ENCODE results near the gene IRAK3. TPM values are rescaled to one million over a fixed set of nuclear protein-coding genes. Genes with fewer than 3 reads are reported as not detected.

The IRAK3 gene
- total and polyA plus RNA-seq, 8 donors: 0.55 to 5.3 (median 1.3) TPM

DNA sequence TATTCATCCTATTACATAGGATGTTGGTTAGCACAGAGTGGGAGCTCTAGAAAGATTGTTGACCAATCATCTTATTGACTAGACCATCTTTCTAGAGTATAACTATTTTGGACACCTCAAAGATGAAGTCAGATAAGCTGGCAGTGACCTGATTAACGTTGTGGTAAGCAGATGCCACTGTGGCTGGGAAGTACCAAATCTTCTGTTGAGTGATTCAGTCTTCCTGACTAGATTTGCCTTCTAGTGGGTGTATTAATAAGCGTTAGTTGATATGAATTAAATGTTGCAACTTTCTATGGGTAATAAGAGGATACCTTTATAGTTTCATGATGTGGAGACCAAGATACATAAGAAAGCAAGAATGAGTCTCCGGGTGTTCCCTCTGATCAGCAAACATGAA, 62.0 kb downstream of the IRAK3 start:
- no peak for ATAC-seq
- no peak overlapping the region for H3K4me3 ChIP-seq
- intact Hi-C loops (cut with DNase I): no loop called here
- no peak for FAIRE-seq
- no peaks in the 10 kb centered on the region for H3K36me3 ChIP-seq
- TF ChIP-seq, protein P1, sequence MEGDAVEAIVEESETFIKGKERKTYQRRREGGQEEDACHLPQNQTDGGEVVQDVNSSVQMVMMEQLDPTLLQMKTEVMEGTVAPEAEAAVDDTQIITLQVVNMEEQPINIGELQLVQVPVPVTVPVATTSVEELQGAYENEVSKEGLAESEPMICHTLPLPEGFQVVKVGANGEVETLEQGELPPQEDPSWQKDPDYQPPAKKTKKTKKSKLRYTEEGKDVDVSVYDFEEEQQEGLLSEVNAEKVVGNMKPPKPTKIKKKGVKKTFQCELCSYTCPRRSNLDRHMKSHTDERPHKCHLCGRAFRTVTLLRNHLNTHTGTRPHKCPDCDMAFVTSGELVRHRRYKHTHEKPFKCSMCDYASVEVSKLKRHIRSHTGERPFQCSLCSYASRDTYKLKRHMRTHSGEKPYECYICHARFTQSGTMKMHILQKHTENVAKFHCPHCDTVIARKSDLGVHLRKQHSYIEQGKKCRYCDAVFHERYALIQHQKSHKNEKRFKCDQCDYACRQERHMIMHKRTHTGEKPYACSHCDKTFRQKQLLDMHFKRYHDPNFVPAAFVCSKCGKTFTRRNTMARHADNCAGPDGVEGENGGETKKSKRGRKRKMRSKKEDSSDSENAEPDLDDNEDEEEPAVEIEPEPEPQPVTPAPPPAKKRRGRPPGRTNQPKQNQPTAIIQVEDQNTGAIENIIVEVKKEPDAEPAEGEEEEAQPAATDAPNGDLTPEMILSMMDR (IDR thresholded peaks at IDR 0.05): no peak
- DNase-seq: no peak
- 65 to 66% methylated on average over 3 of the region's 3 CpGs for WGBS, 2 donors
- no peaks in the 10 kb centered on the region for H3K9me3 ChIP-seq
- no peaks in the 10 kb centered on the region for H3K27me3 ChIP-seq
- no peak overlapping the region for H3K27ac ChIP-seq
- H3K4me1 ChIP-seq: no peaks in the 10 kb centered on the region

DNA sequence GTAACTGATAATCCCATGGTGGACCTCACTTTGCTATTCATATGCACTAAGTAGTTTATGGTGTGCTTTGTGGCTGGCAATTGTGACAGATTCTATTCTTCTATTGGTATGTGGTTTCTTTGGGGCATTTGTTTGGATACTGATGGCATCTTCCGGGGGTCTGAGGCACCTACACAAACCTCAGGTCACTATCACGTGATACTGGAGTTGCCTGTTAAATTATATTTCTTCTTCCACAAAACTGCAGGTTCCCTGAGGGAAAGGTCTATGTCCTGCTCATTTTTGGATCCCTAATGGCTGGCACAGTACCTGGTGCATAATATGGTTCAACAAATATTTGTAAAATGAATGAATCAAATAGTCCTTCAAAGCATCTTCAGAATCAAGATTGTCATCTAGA, 63.8 kb downstream of the IRAK3 start:
- no peak for FAIRE-seq
- TF ChIP-seq, protein P1 (IDR thresholded peaks at IDR 0.05): no peak
- no peak overlapping the region for H3K27ac ChIP-seq
- no peaks in the 10 kb centered on the region for H3K27me3 ChIP-seq
- no peaks in the 10 kb centered on the region for H3K9me3 ChIP-seq
- WGBS, 2 donors: 58 to 70% methylated on average over 2 of the region's 2 CpGs
- no peaks in the 10 kb centered on the region for H3K4me1 ChIP-seq
- H3K4me3 ChIP-seq: no peak overlapping the region
- no peak for ATAC-seq
- intact Hi-C loops (cut with DNase I): no loop called here
- DNase-seq: no peak
- no peaks in the 10 kb centered on the region for H3K36me3 ChIP-seq

DNA sequence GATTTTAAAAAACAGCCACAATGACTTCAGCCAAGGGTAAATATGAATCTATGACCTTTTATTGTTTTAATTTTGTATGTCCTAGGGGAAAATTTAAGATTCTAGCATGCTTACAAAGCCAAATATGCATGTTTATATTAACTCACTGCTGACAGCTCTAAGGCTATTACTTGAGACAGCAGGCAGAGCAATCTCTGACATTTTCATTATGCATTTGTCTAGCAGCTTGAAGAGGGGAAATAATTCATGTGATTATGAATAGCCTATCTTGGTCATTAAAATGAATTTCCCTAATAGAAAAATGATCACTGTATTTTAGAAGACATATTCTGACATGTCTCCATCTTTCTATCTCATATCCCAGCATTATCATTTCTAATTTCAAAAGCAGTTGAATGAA, 66.7 kb downstream of the IRAK3 start:
- TF ChIP-seq, protein P1 (IDR thresholded peaks at IDR 0.05): no peak
- ATAC-seq: no peak
- H3K4me1 ChIP-seq: no peaks in the 10 kb centered on the region
- H3K27ac ChIP-seq: no peak overlapping the region
- no peaks in the 10 kb centered on the region for H3K36me3 ChIP-seq
- H3K4me3 ChIP-seq: no peak overlapping the region
- intact Hi-C loops (cut with DNase I): no loop called here
- no peak for FAIRE-seq
- H3K9me3 ChIP-seq: no peaks in the 10 kb centered on the region
- no peak for DNase-seq
- H3K27me3 ChIP-seq: no peaks in the 10 kb centered on the region

DNA sequence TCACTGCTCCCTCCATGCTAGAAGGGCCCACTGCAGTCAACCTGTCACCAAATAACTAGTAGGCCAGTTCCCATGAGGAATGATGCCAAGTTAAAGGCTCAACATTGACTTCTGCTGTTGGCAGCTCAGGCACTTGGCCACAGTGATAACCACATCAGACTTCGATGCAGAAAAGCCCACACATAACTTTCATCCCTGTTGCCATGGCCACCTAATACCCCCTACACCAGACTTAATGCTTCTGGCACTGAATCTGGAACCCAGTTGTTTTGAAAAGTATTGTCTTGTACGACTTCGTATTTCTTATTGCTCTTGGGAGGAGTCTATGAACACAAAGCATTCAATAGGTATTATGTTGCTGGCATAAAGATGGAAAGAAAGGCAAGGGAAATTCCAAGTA, 69.0 kb downstream of the IRAK3 start:
- Histone ChIP-seq H3K36me3 (no peaks in the 10 kb centered on the region), H3K4me3 (no peak overlapping the region), H3K27ac (no peak overlapping the region), H3K9me3 (no peaks in the 10 kb centered on the region), H3K27me3 (no peaks in the 10 kb centered on the region), H3K4me1 (no peaks in the 10 kb centered on the region)
- intact Hi-C loops (cut with DNase I): no loop called here
- no peak for FAIRE-seq
- TF ChIP-seq, protein P1 (IDR thresholded peaks at IDR 0.05): no peak
- 62 to 69% methylated on average over 3 of the region's 3 CpGs for WGBS, 2 donors
- ATAC-seq: no peak
- no peak for DNase-seq

DNA sequence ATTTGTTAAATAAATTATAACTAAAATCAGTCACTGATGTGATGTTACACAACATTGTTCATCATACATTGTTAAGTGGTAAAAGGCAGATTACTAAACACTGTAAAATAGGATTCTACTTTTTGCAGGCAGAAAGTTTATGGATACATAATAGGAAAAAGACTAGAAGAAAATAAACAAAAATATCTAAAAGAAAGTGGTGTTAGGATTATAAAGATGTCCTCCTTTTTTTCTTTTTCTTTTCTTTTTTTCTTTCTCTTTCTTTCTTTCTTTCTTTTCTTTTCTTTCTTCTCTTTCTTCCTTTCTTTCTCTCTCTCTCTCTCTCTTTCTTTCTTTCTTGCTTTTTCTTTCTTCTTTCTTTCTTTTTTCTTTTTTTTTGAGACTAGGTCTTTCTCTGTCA, 73.7 kb downstream of the IRAK3 start:
- no peaks in the 10 kb centered on the region for H3K36me3 ChIP-seq
- DNase-seq: no peak
- TF ChIP-seq, protein P1 (IDR thresholded peaks at IDR 0.05): no peak
- H3K27ac ChIP-seq: no peak overlapping the region
- H3K27me3 ChIP-seq: no peaks in the 10 kb centered on the region
- H3K4me1 ChIP-seq: no peaks in the 10 kb centered on the region
- no peak overlapping the region for H3K4me3 ChIP-seq
- no peak for FAIRE-seq
- intact Hi-C loops (cut with DNase I): no loop called here
- no peak for ATAC-seq
- no peaks in the 10 kb centered on the region for H3K9me3 ChIP-seq
